ENCODE results near the gene MEGF10. TPM values are rescaled to one million over a fixed set of nuclear protein-coding genes. Genes with fewer than 3 reads are reported as not detected.

MEGF10 gene
- total RNA-seq, 1 experiment from 2014 or later: not detected

- Histone ChIP-seq H3K79me2 (ENCODE audit: low read depth) (no peaks in the 10 kb centered on the region), H4K20me1 (ENCODE audit: insufficient read depth) (no peaks in the 10 kb centered on the region), H3K27ac (no peak overlapping the region), H3K9me2 (ENCODE audit: insufficient read depth) (no peaks in the 10 kb centered on the region), H3F3A (ENCODE audit: insufficient read depth, low read depth) (no peaks in the 10 kb centered on the region), H3K9me3 (ENCODE audit: insufficient read depth, low read depth) (no peaks in the 10 kb centered on the region), H3K27me3 (ENCODE audit: insufficient read depth, low read depth) (no peaks in the 10 kb centered on the region), H2AFZ (no peak overlapping the region), H3K36me3 (ENCODE audit: low read depth) (no peaks in the 10 kb centered on the region), H3K4me1 (replicated peaks; ENCODE audit: insufficient read depth) (no peaks in the 10 kb centered on the region), H3K4me3 (no peak overlapping the region), H3K4me2 (no peak overlapping the region)
- CTCF ChIA-PET: no interaction called here
- no TSS peak for BruUV-seq (replicated peaks)
- intact Hi-C loops (cut with micrococcal nuclease; ENCODE audit: unreplicated experiment): no loop called here
- TF ChIP-seq EZH2 (IDR thresholded peaks at IDR 0.05; ENCODE audit: low read depth): no peak
- TF ChIP-seq CTCF (conservative IDR thresholded peaks at IDR 0.05): no peak
- no peak for DNase-seq
- POLR2A ChIA-PET (ENCODE audit: unreplicated experiment): no interaction called here
These were observed 1.9 kb upstream of the MEGF10 start for GRCh38 chr5:127288676-127289075.

- Histone ChIP-seq H2AFZ (no peak overlapping the region), H3K9me2 (ENCODE audit: insufficient read depth) (no peaks in the 10 kb centered on the region), H3K4me2 (no peak overlapping the region), H4K20me1 (ENCODE audit: insufficient read depth) (no peaks in the 10 kb centered on the region), H3K79me2 (ENCODE audit: low read depth) (no peaks in the 10 kb centered on the region), H3K9me3 (ENCODE audit: insufficient read depth, low read depth) (no peaks in the 10 kb centered on the region), H3K27me3 (ENCODE audit: insufficient read depth, low read depth) (no peaks in the 10 kb centered on the region), H3K4me1 (replicated peaks; ENCODE audit: insufficient read depth) (no peaks in the 10 kb centered on the region), H3K4me3 (no peak overlapping the region), H3F3A (ENCODE audit: insufficient read depth, low read depth) (no peaks in the 10 kb centered on the region), H3K27ac (no peak overlapping the region), H3K36me3 (ENCODE audit: low read depth) (no peaks in the 10 kb centered on the region)
- CTCF ChIA-PET: no interaction called here
- TF ChIP-seq EZH2 (IDR thresholded peaks at IDR 0.05; ENCODE audit: low read depth) (no peak), CTCF (conservative IDR thresholded peaks at IDR 0.05) (no peak)
- no peak for DNase-seq
- BruUV-seq (replicated peaks): no TSS peak
- POLR2A ChIA-PET (ENCODE audit: unreplicated experiment): no interaction called here
- intact Hi-C loops (cut with micrococcal nuclease; ENCODE audit: unreplicated experiment): no loop called here
These were observed 524 bp downstream of the MEGF10 start for GRCh38 chr5:127290946-127291693.

GRCh38 chr5:127292030-127292735 lies 1.6 kb downstream of the MEGF10 start:
- ChIA-PET POLR2A (ENCODE audit: unreplicated experiment) (no interaction called here), CTCF (no interaction called here)
- Histone ChIP-seq H3K4me2 (no peak overlapping the region), H4K20me1 (ENCODE audit: insufficient read depth) (no peaks in the 10 kb centered on the region), H3K9me3 (ENCODE audit: insufficient read depth, low read depth) (no peaks in the 10 kb centered on the region), H3K36me3 (ENCODE audit: low read depth) (no peaks in the 10 kb centered on the region), H3K27ac (no peak overlapping the region), H3F3A (ENCODE audit: insufficient read depth, low read depth) (no peaks in the 10 kb centered on the region), H3K79me2 (ENCODE audit: low read depth) (no peaks in the 10 kb centered on the region), H3K4me3 (no peak overlapping the region), H3K27me3 (ENCODE audit: insufficient read depth, low read depth) (no peaks in the 10 kb centered on the region), H3K4me1 (replicated peaks; ENCODE audit: insufficient read depth) (no peaks in the 10 kb centered on the region), H2AFZ (no peak overlapping the region), H3K9me2 (ENCODE audit: insufficient read depth) (no peaks in the 10 kb centered on the region)
- BruUV-seq (replicated peaks): no TSS peak
- TF ChIP-seq EZH2 (IDR thresholded peaks at IDR 0.05; ENCODE audit: low read depth) (no peak), CTCF (conservative IDR thresholded peaks at IDR 0.05) (no peak)
- intact Hi-C loops (cut with micrococcal nuclease; ENCODE audit: unreplicated experiment): no loop called here
- no peak for DNase-seq

All from PC-9 (cell line).